B cell (primary cell): ENCODE data around the gene RAP2A. TPM values are rescaled to one million over a fixed set of nuclear protein-coding genes. Genes with fewer than 3 reads are reported as not detected.

Experiments used
- ATAC-seq: fragments of 200-7000 bp; cut with Tn5 transposase; one replicate; pipeline ENCODE4 v1.10.0; 2021; ENCODE audit warnings: low read depth, mild to moderate bottlenecking, moderate number of reproducible peaks, moderate library complexity
- CTCF ChIA-PET: fragments of 350-600 bp; sonication (Branson Sonifier 250); formaldehyde crosslinking; loops from one replicate; lab custom pipeline; 2021; ENCODE audit warnings: antibody characterized with exemption, inconsistent platforms; lab: Charles Lee
- POLR2A ChIA-PET: fragments of 350-600 bp; sonication (Branson Sonifier 250); formaldehyde crosslinking; loops from one replicate; lab custom pipeline; 2021; ENCODE audit warnings: antibody characterized with exemption; lab: Charles Lee
- DNase-seq: peaks from one replicate; pipeline ENCODE4 v3.0.0; 2013
- H2AFZ ChIP-seq: 2 replicates; pipeline ENCODE4 v1.6.1; 2012; ENCODE audit warnings: mild to moderate bottlenecking, low read depth, low read length; ENCODE audit not compliant: insufficient read depth, poor library complexity, severe bottlenecking
- H3K27ac ChIP-seq, 2 donors: 1 replicate in 1 of 2; 2 replicates in 1 of 2; pipeline ENCODE4 v1.5.1; 2012 to 2013; ENCODE audit warnings: low read length in 2 of 2, mild to moderate bottlenecking in 2 of 2, moderate library complexity in 1 of 2
- H3K27me3 ChIP-seq, 4 experiments: fragments of 200-600 bp in 1 of 4; sonication (generic) in 1 of 4; replicated peaks in 1 of 4; 1 replicate in 2 of 4; 2 replicates in 2 of 4; pipeline versions ENCODE4 v1.6.1 to v1.7.0; 2013 to 2016; ENCODE audit warnings: low read length in 3 of 4, mild to moderate bottlenecking in 2 of 4, mixed read lengths in 1 of 4, moderate library complexity in 1 of 4; ENCODE audit not compliant: insufficient read depth in 4 of 4, control insufficient read depth in 3 of 4; ENCODE audit errors: control extremely low read depth in 1 of 4
- H3K36me3 ChIP-seq, 2 experiments: replicated peaks in 1 of 2; 1 replicate in 1 of 2; 2 replicates in 1 of 2; pipeline versions ENCODE4 v1.6.1 to v1.7.1; 2013; ENCODE audit warnings: low read length in 1 of 2; ENCODE audit not compliant: insufficient read depth in 2 of 2, control insufficient read depth in 1 of 2; ENCODE audit errors: control extremely low read depth in 1 of 2, extremely low read depth in 1 of 2
- H3K4me1 ChIP-seq, 2 donors: fragments of 200-600 bp in 1 of 2; sonication (generic) in 1 of 2; 1 replicate in 1 of 2; 2 replicates in 1 of 2; pipeline versions ENCODE4 v1.5.1 to v1.6.1; 2013 to 2017; ENCODE audit warnings: low read length in 2 of 2; ENCODE audit not compliant: control insufficient read depth in 2 of 2, insufficient read depth in 2 of 2
- H3K4me2 ChIP-seq: replicated peaks from 2 replicates; pipeline ENCODE3; 2012; ENCODE audit warnings: mild to moderate bottlenecking, low read depth, low read length; ENCODE audit not compliant: poor library complexity, severe bottlenecking
- H3K4me3 ChIP-seq, 5 experiments: fragments of 200-600 bp in 1 of 5; sonication (generic) in 1 of 5; 1 replicate in 3 of 5; 2 replicates in 2 of 5; pipeline versions ENCODE4 v1.5.1 to v1.7.0; 2011 to 2016; ENCODE audit warnings: low read length in 4 of 5, mild to moderate bottlenecking in 4 of 5, low read depth in 2 of 5, control low read depth in 1 of 5, moderate library complexity in 1 of 5; ENCODE audit not compliant: insufficient read depth in 1 of 5; ENCODE audit errors: control extremely low read depth in 1 of 5, extremely low read depth in 1 of 5
- H3K79me2 ChIP-seq: fragments of 200-600 bp; sonication (generic); one replicate; pipeline ENCODE4 v1.6.0; 2016; ENCODE audit warnings: low read length; ENCODE audit not compliant: control insufficient read depth, insufficient read depth
- H3K9ac ChIP-seq: fragments of 200-600 bp; sonication (generic); 2 replicates; pipeline ENCODE4 v1.6.1; 2017; ENCODE audit warnings: mild to moderate bottlenecking, low read length, moderate library complexity
- H3K9me3 ChIP-seq, 3 donors: one replicate each; pipeline versions ENCODE4 v1.6.1 to v1.7.1; 2013; ENCODE audit warnings: low read length in 2 of 3; ENCODE audit not compliant: control insufficient read depth in 2 of 3, insufficient read depth in 1 of 3; ENCODE audit errors: control extremely low read depth in 1 of 3
- H4K20me1 ChIP-seq: 2 replicates; pipeline ENCODE4 v1.6.0; 2012; ENCODE audit warnings: mild to moderate bottlenecking, low read length; ENCODE audit not compliant: insufficient read depth, control insufficient read depth, poor library complexity, severe bottlenecking
- H3K27ac Mint-ChIP-seq: one replicate; pipeline ENCODE4 v1.8.0; 2021; ENCODE audit warnings: mixed read lengths
- H3K27me3 Mint-ChIP-seq: one replicate; pipeline ENCODE4 v1.8.0; 2021; ENCODE audit warnings: mixed read lengths
- H3K4me1 Mint-ChIP-seq: one replicate; pipeline ENCODE4 v1.8.0; 2021; ENCODE audit warnings: mixed read lengths
- H3K4me3 Mint-ChIP-seq: one replicate; pipeline ENCODE4 v1.8.0; 2021; ENCODE audit warnings: mixed read lengths
- H3K9me3 Mint-ChIP-seq: one replicate; pipeline ENCODE4 v1.8.0; 2022; ENCODE audit warnings: mixed read lengths; ENCODE audit not compliant: insufficient read depth
- CTCF ChIP-seq: fragments of 200-600 bp; IDR thresholded peaks from one replicate; pipeline ENCODE4 v1.8.0; 2022; ENCODE audit warnings: antibody characterized with exemption, mild to moderate bottlenecking
- EZH2 ChIP-seq: IDR thresholded peaks from 2 replicates; pipeline ENCODE4 v1.6.1; 2012; ENCODE audit warnings: borderline replicate concordance, low read depth, mild to moderate bottlenecking, moderate library complexity, low read length; ENCODE audit not compliant: insufficient read depth, poor library complexity, severe bottlenecking
- whole genome bisulfite sequencing: methylation state at CpG from one replicate; pipeline ENCODE4 v1.1.5; 2013; ENCODE audit warnings: missing lambda C conversion rate; ENCODE audit not compliant: insufficient coverage; 5-methylcytosine and 5-hydroxymethylcytosine counted together
- intact Hi-C: fragments of 100-400 bp; cut with micrococcal nuclease; formaldehyde crosslinking; loops from one replicate; pipeline ENCODE4 v1.10.0; 2022
- polyA plus RNA-seq: library from polyadenylated mRNA; depleted of rRNA; stranded (reverse); fragments of >200 nt; gene quantifications from 2 replicates; pipeline ENCODE4 v1.2.3, GENCODE V29; 2012
- total RNA-seq, 2 donors: library from RNA; stranded (reverse); fragments of 120-200 nt in 1 of 2; gene quantifications; 1 replicate in 1 of 2; 2 replicates in 1 of 2; pipeline versions ENCODE4 v1.2.3 to v1.2.4, GENCODE V29; 2013 to 2022

RAP2A gene
- total and polyA plus RNA-seq, 2 donors (not counting 1 experiment from before 2014, with no cell fraction given): 2.1 to 24.1 TPM

DNA sequence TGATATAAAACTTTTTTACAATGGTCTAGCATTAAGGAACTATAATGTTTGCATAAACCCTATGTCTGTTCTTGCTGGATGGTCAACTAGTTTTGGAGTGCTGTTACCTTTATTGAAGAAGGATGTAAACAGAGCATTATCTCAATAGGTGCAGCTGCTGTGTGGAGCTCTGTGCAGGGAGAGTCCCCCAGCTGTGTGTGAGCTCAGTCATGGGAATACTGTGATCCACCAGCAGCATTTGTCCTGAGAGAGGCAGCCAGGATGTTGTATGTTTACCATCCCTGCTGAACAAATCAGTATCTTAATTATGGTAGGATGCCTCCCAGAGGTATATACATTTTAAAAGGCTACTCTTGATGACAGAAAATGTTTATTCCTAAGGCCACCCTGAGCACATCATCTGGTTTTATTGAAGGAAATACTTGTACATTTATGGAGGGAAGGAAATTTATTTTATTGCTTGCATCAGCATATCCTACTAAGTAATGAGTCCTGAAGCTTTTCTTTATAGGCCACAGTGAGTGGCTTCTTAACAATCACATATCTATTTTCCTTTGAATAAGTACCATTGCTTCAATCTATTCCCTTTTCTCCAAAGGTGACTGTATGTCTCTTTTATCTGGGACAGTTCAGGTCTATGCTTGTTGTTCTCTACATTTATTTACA lies 11.7 kb downstream of the RAP2A start:
- no peaks in the 10 kb centered on the region for H4K20me1 ChIP-seq
- no peak overlapping the region for H3K27ac ChIP-seq
- DNase-seq: no peak
- no peak overlapping the region for H3K4me3 ChIP-seq
- Mint-ChIP-seq H3K4me1 (peaks cover 4% of the 10 kb centered on the region), H3K27ac (no peak overlapping the region), H3K27me3 (no peaks in the 10 kb centered on the region), H3K4me3 (no peak overlapping the region), H3K9me3 (no peaks in the 10 kb centered on the region)
- peaks cover 0 to 1% of the 10 kb centered on the region in 2 experiments for H3K36me3 ChIP-seq
- H3K27me3 ChIP-seq: no peaks in the 10 kb centered on the region
- H3K9ac ChIP-seq: no peak overlapping the region
- no peaks in the 10 kb centered on the region for H3K79me2 ChIP-seq
- ChIA-PET CTCF (interaction anchor here (1.4 kb wide), 1 partner anchor 10 kb away, joined by 3 read pairs; no protein-coding TSS in a partner anchor), POLR2A (no interaction called here)
- no peak overlapping the region for H3K4me2 ChIP-seq
- H2AFZ ChIP-seq: no peak overlapping the region
- no peak for ATAC-seq
- no peak for TF ChIP-seq EZH2
- intact Hi-C loops: no loop called here
- no peaks in the 10 kb centered on the region for H3K4me1 ChIP-seq
- no peaks in the 10 kb centered on the region for H3K9me3 ChIP-seq

DNA sequence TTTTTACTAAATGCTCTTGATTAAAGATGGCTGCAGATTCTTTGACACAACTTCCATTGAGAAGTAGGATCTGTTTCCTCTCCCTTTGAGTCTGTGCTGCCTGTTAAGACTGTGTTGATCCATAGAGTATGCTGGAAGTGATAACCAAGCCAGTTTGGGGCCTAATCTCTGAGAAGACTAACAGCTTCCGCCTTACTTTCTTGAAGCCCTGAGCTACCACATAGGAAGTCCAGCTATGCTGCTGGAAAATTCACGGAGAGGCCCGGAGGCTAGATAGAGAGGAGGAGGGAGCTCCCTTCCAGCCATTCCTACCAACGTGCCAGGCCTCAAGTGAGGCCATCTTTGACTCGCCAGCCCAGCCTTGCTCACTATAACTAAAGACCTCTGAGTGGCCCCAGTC lies 12.5 kb downstream of the RAP2A start:
- Histone ChIP-seq H3K9ac (no peak overlapping the region), H3K36me3 (peaks cover 0 to 3% of the 10 kb centered on the region in 2 experiments), H3K27me3 (no peaks in the 10 kb centered on the region), H3K4me2 (no peak overlapping the region), H3K4me3 (no peak overlapping the region), H3K9me3 (no peaks in the 10 kb centered on the region), H3K4me1 (no peaks in the 10 kb centered on the region), H4K20me1 (no peaks in the 10 kb centered on the region), H2AFZ (no peak overlapping the region), H3K27ac (no peak overlapping the region), H3K79me2 (no peaks in the 10 kb centered on the region)
- Mint-ChIP-seq H3K9me3 (no peaks in the 10 kb centered on the region), H3K4me1 (peaks cover 3% of the 10 kb centered on the region), H3K27me3 (no peaks in the 10 kb centered on the region), H3K4me3 (no peak overlapping the region), H3K27ac (no peak overlapping the region)
- DNase-seq: no peak
- POLR2A ChIA-PET: no interaction called here
- intact Hi-C loops: no loop called here
- 100% methylated on average over 4 of the region's 5 CpGs for WGBS
- no peak for ATAC-seq
- TF ChIP-seq EZH2 (no peak), CTCF (no peak)
- CTCF ChIA-PET: interaction anchor here (1.4 kb wide), 1 partner anchor 11 kb away, joined by 3 read pairs; no protein-coding TSS in a partner anchor
